D721Med (cell line): Measurements from ENCODE around the gene ZNF546.

ENCODE experiments used
- DNase-seq: peaks from one replicate; pipeline ENCODE4 v3.0.0; 2011; ENCODE audit warnings: low spot score; ENCODE audit not compliant: insufficient read length
- FAIRE-seq: peaks from 2 replicates; lab custom pipeline; 2011; peaks lifted over from hg19 to GRCh38; lab: Jason Lieb, UNC
- TF ChIP-seq, protein P1 (sequence below): IDR thresholded peaks from 2 replicates; pipeline ENCODE4 v1.5.1; 2012; ENCODE audit warnings: mild to moderate bottlenecking, control low read depth; ENCODE audit not compliant: insufficient read depth; ENCODE audit errors: missing control alignments

ZNF546 gene

DNA sequence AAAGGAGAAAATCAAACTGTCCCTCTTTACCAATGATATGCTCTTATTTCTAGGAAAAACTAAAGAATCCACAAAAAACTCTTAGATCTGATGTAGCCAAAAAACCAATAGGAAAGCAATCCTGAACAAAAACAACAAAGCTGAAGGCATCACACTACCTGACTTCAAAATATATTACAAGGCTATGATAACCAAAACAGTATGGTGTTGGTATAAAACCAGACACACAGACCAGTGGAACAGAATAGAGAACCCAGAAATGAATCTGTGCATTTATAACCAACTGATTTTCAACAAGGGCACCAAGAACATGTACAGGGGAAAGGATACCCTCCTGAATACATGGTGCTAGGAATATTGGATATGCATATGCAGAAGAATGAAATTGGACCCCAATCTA lies 9.7 kb upstream of the ZNF546 start:
- TF ChIP-seq, protein P1, sequence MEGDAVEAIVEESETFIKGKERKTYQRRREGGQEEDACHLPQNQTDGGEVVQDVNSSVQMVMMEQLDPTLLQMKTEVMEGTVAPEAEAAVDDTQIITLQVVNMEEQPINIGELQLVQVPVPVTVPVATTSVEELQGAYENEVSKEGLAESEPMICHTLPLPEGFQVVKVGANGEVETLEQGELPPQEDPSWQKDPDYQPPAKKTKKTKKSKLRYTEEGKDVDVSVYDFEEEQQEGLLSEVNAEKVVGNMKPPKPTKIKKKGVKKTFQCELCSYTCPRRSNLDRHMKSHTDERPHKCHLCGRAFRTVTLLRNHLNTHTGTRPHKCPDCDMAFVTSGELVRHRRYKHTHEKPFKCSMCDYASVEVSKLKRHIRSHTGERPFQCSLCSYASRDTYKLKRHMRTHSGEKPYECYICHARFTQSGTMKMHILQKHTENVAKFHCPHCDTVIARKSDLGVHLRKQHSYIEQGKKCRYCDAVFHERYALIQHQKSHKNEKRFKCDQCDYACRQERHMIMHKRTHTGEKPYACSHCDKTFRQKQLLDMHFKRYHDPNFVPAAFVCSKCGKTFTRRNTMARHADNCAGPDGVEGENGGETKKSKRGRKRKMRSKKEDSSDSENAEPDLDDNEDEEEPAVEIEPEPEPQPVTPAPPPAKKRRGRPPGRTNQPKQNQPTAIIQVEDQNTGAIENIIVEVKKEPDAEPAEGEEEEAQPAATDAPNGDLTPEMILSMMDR, result no peak
- FAIRE-seq (peak; percentile 56), DNase-seq (no peak)

DNA sequence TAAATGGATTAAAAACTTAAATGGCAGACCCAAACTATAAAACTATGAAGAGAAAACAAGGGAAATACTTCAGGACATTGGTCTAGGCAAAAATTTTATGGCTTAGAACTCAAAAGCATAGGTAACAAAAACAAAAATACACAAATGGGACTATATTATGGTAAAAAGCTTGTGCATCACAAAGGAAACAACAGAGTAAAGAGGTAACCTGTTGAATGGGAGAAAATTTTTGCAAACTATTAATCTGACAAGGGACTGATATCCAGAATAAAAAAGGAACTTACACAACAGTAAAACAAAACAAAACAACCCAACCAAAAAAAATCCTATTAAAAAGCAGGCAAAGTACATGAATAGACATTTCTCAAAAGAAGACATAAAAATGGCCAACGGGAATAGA lies 9.3 kb upstream of the ZNF546 start:
- DNase-seq, result no peak
- no peak for FAIRE-seq
- TF ChIP-seq, protein P1, result no peak

DNA sequence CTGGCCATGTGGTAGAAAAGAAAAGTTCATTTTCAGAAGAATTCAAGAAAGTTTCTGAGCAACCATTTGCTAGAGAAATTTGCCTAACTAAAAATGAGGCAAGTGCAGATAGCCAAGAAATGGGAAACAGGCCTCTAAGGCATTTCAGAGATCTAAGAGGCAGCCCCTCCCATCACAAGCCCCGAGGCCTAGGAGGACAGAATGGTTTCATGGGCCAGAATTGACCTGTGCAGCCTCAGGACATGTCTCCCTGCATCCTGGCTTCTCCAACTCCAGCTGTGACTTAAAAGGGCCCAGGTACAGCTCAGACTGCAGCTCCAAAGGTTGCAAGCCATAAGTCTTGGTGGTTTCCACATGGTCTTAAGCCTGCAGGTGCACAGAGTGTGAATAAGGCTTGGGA lies 3.3 kb upstream of the ZNF546 start:
- TF ChIP-seq, protein P1, result no peak
- FAIRE-seq (no peak), DNase-seq (no peak)

DNA sequence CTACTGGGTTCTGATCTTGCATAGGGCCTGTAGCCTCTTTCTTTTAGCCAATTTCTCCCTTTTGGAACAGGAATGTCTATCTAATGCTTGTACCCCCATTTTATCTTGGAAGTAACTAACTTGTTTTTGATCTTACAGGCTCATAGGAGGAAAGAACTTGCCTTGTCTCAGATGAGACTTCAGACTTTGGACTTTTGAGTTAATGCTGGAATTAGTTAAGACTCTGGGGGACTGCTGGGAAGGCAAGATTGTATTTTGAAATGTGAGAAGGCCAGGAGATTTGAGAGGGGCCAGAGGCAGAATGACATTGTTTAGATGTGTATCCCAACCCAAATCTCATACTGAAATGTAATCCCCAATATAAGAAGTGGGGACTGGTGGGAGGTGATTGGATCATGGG lies 2.5 kb upstream of the ZNF546 start:
- TF ChIP-seq, protein P1, result no peak
- FAIRE-seq, result no peak
- DNase-seq, result no peak

DNA sequence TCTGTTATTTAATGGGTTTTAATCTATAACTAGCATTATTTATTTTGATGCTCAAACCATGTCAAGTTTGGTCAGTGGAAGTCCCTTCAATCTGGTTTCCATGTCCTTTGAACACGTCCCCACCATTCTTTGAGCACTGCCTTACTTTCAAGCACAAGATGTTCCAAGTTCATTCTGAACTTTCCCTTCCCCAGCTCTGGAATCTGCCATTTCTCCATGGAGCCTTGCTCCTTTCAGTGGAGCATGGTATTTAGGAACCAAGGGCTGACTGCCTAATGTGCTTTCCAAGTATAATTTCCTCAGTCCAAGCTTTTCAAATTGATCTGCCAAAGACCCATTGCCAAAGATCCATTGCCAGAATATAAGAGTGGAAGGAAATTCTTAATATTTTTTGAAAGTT lies 1.1 kb upstream of the ZNF546 start:
- FAIRE-seq, result no peak

DNA sequence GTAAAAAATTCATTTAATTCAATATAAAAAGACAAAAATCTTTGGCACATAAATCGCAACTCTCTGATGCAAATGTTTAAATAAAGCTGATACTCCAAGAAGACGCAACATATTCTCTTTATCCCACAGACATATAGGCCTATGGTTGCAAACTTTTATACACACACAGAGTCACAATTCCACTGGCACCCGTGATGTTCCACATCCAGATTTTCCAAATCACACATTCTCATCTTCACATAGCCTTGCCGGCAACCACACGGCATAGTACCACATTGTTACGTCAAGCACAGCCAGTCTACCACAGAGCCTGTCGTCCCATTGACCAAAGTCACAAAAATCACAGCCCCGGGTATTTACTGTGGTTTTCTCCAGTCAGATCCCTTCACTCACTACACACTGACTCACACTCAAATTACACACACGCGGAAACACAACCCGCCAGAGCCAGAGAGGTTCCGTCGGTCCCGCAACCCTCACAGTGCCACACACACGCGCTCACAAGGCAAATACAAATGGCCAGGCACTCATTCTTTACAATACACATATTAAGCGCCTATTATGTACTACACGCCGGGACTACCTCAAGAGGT lies 546 bp upstream of the ZNF546 start:
- DNase-seq (no peak), FAIRE-seq (no peak)
- TF ChIP-seq, protein P1, result no peak

More for the DNA sequence above, 1.1 kb upstream of the ZNF546 start:
- no peak for DNase-seq
- TF ChIP-seq, protein P1, result no peak

DNA sequence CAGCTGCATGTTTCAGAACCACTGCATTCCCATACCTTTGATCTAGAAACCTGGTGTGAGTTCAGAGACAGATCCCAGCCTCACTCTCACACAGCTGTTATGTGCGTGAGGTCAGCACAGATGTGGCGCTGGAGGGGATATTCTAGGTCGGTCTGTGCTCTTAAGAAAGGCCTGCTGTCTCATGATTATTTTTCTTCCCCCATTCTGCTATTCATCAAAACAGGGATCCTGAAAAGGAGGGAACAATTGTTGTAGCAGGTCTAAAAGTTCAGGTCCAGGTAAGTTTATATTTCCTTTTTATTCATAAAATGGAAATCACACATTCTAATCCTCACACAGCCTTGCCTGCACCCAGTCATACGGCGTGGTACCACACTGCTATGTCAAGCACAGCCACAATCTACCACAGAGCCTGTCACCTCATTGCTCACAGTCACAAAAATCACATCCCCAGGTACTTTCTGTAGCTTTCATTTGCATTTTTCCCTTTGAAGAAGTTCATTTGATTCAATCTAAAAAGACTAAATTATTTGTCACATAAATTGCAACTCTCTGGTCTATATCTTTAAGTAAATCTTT lies 867 bp downstream of the ZNF546 start:
- TF ChIP-seq, protein P1, result no peak
- no peak for DNase-seq
- FAIRE-seq, result no peak
